GM21529 (cell line): ENCODE measurements around the gene N4BP2L2.

Experiments
- ATAC-seq: cut with Tn5 transposase; IDR thresholded peaks from one replicate; pipeline ENCODE4 v1.9.1; 2021; ENCODE audit not compliant: unreplicated experiment

Gene N4BP2L2

DNA sequence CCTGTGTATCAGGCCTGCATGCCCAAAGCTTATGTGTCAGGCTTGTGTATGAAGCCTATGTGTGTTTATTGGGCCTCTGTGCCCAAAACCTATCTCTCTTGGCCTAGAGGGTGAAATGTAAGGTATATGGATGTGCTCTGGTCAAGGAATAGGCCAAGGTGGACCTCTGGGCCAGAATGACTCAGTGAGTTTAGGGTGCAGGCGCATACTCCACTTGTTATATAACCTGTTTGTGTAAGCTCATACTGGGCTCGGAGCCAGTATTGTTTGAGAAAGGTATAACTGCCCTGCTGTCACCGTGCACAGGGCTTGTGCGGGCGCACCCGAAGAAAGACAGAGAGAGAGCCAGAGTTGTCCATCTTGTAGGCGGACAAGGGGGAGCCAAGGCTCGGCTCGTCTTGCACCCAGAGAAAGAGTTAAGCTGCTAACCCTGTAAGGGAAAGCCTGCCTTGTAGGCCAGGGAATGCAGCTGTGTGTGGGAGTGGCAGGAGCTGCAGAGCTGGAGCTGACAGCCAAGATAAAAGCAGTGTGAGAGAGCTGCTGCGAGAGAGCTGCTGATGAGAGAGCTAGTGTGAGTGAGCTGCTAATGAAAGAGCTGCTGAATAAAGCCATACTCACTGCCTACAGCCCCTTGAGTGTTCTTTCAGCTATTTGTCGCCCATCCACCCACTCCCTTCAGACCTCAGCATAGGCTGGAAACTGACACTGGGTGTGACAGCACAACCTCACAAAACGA lies 67.2 kb downstream of the N4BP2L2 start:
- no peak for ATAC-seq

DNA sequence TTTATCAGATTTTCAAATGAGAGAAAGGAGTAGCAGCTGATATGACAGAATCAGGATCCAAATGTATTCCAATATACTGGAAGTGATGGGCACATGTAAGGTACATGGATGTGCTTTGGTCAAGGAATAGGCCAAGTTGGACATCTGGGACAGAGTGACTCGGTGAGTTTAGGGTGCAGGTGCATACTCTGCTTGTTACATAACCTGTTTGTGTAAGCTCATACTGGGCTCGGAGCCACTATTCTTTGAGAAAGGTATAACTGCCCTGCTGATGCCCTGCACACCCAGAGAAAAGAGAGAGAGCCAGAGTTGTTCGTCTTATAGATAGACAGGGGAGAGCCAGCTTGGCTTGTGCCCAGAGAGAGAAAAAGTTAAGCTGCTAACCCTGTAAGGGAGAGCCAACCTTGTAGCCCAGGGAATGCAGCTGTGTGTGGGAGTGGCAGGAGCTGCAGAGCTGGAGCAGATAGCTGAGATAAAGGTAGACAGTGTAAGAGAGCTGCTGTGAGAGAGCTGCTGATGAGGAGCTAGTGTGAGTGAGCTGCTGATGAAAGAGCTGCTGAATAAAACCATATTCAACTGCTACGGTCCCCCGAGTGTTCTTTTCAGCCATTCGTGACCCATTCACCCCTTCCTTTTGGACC lies 70.0 kb downstream of the N4BP2L2 start:
- ATAC-seq: no peak

DNA sequence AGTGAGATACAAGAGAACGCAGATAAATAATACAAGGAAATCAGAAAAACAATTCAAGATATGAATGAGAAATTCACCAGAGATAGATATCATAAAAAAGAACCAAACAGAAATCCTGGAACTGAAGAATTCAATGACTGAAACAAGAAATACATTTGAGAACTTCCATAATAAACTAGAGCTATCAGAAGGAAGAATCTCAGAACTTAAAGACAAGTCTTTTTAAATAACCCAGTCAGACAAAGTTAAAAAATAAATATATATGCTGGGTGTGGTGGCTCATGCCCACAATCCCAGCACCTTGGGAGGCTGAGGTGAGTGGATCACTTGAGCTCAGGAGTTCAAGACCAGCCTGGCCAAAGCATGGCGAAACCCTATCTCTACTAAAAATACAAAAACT lies 82.0 kb downstream of the N4BP2L2 start:
- ATAC-seq: no peak

DNA sequence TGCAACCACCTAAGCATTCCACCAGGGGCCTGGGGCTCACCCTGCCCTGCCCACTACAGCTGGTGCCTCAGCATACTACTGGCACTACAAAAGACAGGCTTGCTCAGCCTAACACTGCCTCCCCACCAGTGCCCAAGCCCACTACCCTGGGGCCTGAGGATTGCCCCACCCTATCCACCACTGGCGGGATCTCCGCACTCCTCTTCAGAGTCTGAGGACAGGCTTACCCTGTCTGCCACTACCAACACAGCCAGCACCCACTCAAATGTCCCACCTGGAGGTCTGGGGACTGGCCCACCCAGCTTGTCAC lies 83.0 kb downstream of the N4BP2L2 start:
- no peak for ATAC-seq

DNA sequence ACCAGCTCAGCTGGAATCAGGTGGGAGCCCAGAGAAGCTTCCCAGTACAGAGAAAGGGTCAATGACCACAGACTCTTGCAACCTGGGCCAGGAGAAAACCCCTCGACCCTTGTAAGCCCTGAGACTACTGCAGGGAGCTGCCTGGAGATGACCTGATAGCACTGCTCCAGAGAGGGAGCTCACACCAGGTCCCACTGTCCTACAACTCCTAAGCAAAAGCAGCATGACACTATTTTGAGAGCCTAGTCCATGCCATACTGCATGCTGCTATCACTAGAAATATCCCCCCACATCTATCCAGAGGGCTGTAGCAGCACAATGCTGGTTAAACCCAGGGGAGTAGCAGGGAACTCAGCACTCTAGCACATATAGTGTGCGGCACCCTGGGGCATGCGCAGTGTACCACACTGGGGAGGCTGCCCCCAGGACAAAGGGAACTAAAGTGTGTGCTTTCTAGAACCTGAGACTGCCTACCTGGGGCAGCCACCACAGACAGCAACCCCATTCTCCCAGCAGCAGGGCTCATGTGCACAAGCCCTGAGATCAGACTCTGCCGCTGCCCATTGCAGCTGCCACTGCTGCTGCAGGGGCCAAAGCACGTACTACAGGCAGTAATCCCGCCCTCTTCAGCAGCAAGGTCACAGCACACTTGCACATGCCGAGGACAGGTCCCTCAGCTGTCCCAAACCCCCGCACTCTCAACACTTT lies 83.6 kb downstream of the N4BP2L2 start:
- ATAC-seq: no peak

DNA sequence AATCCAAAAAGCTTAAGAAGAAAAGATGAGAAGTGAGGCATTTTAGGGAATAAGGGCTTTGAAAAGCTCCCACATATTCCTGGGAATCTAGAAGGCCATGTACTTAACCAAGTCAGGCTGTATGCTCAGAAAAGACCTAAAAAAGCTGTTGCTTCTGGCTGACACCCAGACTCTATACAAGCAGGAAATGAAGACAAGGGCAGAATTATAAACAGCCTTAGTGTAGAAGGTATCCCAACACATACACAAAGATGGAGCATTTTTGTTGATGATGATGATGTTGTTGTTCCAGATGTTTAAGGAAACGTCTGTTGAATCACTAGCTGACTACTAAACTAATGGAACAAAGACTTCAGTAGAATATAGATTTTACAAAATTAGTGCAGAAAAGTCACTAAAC lies 84.6 kb downstream of the N4BP2L2 start:
- no peak for ATAC-seq

DNA sequence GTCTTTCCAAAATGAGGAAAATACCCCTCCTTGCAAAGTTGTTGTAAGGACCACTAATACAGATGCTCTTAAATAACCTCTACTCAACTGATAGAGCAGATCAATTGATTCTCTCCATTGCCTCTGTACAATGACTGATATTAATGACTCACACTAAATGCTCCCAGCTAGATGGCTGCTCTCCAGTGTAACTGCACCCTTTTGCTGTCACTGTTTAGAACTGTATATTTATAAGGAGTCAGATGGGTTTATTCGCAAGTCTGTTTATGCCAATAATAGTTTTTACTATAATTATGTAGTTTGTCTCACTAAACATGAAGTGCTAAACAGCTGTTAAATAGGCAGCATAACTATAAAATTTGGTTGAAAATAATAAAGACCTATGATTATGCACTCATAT lies 89.6 kb downstream of the N4BP2L2 start:
- ATAC-seq: no peak

DNA sequence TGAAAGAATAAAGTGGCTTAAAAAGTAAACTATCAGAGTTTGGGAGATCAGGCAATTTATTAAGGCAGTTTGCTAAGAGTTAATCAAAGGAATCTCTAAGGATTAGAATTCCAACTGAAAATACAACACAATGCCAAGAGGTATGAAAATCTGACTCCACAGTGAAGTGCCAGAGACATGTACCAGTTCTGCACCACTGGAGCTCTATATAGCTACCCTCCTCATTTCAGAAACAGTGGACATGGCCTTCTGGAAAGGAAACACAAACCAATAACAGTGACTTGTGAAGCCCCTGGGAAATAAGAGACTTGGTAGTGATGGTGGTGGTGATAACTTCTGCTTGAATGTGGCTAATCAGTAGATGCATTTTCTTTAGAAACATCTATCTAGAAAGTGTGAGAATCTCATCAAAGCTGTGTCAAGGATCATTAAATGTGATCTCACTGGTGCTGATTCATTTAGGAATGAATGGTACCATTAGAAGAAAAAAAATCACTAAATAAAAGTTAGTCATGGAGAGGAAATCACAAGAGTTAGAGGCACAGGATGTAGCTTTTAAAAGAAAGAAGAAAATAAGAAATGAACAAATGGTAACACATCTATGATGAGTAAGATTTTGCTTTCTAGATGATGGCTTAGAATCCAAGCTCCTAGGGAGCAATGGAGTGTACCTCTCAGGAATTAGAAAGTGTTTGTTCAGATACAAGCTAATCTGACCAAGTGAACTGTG lies 90.5 kb downstream of the N4BP2L2 start:
- ATAC-seq: no peak

DNA sequence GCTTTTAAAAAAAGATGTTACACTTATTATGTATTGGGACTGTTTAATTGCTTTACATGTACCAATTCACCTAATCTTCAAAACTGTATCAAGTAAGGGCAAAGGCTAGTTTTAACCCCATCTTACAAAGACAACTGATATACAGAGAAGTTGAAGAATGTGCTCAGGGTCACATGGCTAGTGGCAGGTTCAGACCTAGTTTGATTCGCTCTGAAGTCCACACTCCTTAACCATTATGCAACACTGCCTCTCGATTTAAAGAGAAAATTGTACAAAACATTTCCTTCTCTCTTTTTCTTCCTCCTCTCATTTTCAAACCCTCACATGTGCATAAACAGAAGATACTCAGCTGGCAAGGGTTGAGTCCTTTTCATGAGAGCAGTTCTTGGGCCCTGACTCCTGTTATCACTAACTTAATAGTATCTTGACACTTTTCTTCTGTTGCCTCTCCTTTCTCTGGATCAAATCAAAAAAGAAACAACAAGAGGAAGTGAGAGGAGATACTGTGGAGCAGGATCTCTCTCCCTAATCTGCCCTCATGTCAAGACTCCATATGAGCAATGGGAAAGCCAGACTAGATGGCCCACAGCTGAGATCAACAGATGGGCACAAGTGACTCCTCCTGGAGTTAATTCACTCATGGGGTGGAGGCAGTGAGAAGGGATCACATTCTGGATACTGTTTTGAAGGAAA lies 91.7 kb downstream of the N4BP2L2 start:
- no peak for ATAC-seq

DNA sequence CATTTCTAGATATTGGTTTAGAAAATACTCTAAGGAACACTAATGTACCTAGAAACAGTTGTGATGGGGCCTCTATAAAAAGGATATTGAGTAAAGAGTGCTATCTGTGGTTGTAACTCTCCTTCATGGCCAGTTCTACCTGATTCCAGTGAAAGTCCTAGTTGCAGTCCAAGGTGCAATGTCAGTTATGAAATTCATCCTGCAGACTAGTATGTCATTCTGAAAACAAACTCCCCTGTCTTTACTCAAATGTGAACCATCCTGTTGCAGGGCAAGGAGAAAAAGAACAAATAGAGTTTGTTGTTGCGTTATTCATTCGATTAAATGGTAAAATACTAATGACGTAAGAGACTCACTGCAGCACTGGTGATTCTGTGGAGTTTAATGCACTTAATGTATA lies 92.4 kb downstream of the N4BP2L2 start:
- no peak for ATAC-seq

DNA sequence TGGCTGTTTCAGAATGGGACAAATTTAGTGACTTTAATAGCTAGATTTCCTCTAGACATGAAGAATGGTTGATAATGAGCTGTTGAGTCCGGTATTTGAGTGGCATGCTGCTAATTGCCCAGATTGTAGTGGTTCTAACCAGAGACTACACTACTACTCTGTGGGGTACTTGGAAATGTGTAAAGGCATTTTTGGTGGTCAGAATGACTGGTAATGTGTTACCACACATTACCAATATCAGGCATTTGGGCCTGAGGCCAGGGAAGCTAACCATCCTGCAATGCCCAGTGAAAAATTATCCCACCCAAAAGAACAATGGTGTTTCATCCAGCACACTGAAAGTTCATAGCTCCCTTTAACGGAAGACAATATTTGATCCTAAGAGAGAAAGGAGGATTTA lies 93.1 kb downstream of the N4BP2L2 start:
- no peak for ATAC-seq

DNA sequence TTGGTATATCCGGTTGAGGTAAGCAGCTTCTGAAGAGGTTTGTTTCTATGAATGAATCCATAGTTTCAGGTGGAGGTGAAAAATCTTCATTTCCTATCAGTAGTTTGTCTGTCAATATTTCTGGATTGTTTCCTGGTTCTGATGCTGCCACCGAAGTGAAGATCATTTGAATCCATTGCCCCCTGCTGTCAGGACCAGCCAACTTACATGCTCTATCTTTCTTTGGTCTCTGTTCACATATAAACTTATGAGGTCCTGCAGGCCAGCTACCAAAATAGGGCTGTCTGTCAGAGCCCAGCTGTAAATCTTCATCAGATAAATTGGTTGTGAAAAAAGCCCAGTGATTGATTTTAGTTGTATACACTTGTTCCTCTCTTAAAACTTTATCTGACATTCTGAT lies 95.5 kb downstream of the N4BP2L2 start:
- ATAC-seq: peak; percentile 60

DNA sequence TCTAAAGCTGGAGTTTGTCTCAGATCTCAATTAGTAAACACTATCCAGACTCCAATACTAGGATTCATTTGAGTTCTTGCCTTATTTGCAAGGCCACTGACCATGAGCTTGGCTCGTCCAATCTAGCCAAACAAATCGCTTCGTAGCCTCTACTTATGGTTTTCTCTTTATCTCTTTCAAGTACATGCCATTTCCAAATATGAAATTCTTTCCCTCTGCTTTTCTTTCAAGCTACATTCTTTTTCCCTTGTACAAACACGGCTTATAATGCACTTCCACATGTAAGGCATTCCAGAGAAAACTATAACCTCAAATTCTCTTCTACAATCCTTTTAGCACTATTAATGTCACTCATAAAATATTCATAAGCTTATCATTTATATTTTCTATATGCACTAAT lies 99.7 kb downstream of the N4BP2L2 start:
- ATAC-seq: no peak

DNA sequence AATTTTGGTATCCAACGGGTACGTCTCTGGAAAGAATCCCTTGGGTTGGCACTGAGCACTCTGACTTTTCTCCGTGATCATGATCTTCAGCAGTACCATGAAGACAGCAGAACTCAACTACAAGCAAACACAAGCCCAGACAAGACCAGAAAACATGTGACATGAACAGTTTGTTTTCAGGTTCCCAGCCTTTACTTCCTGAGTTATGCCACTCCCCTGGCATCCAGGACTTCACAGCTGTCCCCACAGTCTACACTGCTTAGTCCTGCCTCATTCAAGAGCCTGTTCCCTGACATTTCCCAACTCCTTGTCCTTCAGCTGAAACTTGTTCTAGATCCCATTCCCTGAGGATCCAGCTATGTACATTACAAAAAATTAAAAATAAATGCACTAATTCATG lies 105.7 kb downstream of the N4BP2L2 start:
- no peak for ATAC-seq

DNA sequence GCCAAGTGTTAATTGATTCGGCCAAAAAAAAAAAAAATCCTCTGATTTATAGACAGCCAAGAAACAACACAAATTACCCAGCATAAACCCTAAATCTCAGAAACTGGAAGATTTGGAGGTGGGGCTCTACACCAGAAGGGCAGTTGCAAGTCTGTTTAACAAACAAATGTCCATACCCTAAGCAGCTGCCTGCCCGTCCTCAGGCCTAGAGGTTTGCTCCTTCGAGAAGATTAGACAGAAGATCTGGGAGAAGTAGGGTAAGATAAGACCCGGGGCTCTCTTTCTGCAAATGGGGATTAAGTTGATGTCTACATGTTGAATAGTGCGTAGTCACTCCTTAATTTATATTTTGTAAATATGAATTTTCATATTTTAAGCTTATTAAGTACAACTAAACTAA lies 107.2 kb downstream of the N4BP2L2 start:
- ATAC-seq: no peak

DNA sequence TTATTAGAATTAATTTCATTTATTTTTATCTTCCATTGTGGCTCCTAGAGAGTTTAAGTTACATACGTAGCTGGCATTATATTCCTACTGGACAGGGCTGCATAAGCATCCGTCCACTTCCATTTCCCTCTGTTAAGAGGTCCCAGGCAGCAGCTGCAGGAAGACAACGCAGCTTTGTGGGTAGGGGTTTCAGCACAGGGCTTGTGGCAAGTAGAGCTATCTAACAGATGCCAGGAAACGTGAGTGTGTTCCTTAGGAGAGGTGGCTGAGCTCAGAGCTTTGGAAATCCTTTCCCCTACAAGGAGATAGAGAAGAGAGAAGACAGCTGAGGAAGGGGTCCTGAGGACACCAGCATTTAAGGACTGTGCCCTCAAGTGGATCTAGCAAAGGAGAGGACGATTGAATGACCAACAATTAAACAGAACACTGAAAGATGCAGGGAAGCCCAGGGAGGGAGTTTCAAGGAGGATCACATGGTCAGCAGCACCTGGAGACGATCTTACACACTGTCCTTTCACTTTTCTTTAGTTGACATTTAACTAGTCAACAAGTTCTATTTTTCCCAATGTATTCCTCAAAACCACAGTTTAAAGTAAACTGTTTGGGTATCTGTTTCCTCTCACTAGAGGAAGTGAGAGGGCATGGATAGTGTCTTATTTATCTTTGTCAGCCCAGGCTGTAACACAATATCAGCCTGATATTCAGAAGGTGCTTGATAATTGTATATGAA lies 108.4 kb downstream of the N4BP2L2 start:
- no peak for ATAC-seq

DNA sequence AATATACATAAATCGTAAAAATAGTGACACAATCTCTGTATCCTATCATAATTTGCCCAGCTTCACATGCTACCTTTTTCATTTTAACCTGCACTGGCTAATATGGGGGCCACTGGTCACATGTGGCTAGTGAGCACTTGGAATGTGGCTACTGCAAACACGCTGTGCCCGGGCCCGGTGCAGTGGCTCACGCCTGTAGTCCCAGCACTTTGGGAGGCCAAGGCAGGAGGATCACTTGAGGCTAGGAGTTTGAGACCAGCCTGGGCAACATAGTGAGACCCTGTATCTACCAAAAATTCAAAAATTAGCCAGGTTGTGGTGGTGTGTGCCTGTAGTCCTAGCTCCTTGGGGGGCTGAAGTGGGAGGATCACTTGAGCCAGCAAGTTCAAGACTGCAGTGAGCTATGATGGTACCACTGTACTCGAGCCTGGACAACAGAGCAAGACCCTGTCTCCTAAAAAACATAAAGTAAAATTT lies 109.1 kb downstream of the N4BP2L2 start:
- ATAC-seq: no peak

DNA sequence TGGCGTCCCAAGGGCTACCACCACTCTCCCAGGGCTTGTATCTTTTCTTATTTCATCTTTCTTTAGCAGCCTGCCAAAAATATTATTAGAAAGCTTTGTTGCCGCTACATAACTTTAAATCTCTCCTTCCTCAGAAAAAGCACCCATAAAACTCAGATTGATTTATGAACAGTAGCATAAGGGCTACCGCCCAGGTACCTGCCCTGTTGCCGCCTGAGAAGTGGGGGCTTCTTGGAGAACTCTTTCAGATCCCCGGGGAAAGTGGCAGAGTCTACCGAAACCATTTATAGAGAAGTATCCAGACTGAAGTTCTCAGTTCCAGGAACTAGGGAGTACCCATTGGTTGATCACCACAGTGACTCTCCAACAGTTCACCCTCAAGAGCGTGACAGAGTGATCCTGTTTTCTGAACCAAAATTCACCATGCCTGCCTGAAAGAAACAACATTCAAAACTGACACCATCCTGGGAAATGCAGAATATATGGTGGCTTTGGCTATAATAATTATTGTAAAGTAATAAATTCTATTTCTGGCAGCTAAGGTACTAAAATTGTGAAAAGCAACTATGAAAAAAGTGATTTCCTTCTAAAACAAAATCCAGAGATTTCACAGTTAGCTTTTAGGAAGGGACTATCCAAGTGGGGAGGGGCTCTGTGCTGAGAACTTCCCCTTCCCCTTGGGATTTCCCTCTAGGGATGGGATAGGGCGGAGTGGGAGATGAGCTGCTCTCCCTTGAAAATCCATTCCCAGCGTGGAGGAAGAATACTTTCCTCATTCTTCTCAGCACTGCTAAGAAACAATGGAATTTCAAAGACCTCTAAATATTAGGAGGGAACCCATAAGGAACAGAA lies 109.8 kb downstream of the N4BP2L2 start:
- peak; percentile 13 for ATAC-seq

DNA sequence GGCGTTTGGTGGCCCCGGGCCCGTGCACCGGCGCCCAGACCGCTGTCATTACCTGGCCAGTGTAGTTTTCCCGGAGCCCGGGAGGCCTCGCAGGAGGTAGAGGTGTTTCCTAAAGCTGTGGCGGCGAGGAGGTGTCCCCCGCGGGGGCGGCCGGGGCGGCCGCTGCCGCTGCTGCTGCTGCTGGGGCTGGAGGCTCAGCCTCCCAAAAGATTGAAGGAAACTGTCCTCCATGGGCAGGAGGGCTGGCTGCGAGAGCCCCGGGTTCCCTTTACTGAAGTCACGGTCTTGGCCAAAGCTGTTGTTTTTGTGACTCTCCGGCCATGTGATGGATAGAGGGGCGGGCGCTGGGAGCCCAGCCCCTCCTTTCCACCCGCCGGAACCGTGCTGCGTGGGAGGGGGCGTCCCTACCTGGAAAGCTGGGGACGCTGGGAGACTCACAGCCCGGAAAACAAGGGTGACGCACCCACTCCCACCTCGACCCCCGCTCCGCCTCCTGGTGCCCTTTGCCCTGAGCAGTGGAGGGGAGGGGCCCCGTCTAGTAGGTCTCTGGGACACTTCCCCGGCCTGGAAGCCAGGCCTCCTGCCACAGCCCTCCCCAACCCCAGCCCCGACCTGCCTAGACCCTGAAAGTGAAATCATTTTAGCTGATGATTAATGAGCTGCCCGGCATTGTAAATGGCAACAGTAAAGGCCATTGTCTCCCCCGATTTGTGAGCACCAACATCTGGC lies 110.6 kb downstream of the N4BP2L2 start, which contains the start of gene N4BP2L1:
N4BP2L1 (minus strand) TSS at position 279 of the 729 bp plus-strand sequence; CDS start at position 231, 48 bp downstream.
- peak; percentile 65 for ATAC-seq
